VCaP (cell line): Measurements from ENCODE around the gene RRAS2.

Experiments used
- H3K27ac ChIP-seq: fragments of 450-650 bp; 2 replicates; pipeline ENCODE4 v1.5.1; 2017
- TF ChIP-seq, protein P1 (sequence below): fragments of 450-650 bp; conservative IDR thresholded peaks from 2 replicates; pipeline ENCODE4 v1.5.1; 2017; ENCODE audit warnings: mild to moderate bottlenecking, moderate library complexity

The RRAS2 gene

DNA sequence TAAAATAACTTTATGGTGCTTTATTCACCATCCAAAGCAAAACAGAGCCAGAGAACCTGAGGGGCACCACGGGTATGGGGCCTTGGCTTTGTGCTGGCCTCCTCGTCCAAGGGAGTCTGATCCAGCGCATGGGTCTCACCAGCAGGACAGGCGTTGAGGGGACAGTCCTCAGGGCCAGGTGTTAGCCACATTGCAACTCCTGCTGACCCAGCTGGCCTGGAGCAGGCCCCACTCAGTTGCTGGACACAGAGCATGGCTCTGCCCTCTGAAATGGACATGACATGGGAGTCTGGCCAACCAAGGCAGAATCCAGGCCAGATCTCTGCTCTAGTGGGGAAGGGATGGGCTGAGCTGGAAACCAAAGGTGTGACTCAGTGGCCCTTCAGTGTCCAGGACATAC is 116.2 kb downstream of the RRAS2 start:
- no peak overlapping the region for H3K27ac ChIP-seq
- TF ChIP-seq, protein P1, sequence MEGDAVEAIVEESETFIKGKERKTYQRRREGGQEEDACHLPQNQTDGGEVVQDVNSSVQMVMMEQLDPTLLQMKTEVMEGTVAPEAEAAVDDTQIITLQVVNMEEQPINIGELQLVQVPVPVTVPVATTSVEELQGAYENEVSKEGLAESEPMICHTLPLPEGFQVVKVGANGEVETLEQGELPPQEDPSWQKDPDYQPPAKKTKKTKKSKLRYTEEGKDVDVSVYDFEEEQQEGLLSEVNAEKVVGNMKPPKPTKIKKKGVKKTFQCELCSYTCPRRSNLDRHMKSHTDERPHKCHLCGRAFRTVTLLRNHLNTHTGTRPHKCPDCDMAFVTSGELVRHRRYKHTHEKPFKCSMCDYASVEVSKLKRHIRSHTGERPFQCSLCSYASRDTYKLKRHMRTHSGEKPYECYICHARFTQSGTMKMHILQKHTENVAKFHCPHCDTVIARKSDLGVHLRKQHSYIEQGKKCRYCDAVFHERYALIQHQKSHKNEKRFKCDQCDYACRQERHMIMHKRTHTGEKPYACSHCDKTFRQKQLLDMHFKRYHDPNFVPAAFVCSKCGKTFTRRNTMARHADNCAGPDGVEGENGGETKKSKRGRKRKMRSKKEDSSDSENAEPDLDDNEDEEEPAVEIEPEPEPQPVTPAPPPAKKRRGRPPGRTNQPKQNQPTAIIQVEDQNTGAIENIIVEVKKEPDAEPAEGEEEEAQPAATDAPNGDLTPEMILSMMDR = no peak

DNA sequence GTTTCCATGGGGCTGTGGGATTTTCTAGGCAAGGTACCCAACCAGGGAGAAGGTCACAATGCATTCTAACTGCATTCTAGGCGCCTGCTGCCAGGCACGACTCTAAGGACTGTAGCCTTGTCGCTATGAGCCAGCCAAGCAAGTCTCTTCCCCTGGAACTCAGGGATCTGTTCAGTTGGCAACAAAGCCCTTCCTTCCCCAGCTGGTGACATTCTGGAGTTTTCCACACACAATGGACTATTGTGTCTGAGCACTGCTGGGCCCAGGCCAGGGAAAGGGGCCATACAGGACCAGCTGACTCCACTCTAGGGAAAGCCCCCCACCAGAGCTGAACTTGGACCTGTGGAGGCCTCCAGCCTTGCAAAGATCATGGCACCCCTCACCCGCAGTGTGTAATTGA is 116.8 kb downstream of the RRAS2 start:
- TF ChIP-seq, protein P1 = no peak
- no peak overlapping the region for H3K27ac ChIP-seq

GRCh38 chr11:14240951-14241350 is 118.0 kb downstream of the RRAS2 start:
- TF ChIP-seq, protein P1 = no peak
- H3K27ac ChIP-seq = no peak overlapping the region

DNA sequence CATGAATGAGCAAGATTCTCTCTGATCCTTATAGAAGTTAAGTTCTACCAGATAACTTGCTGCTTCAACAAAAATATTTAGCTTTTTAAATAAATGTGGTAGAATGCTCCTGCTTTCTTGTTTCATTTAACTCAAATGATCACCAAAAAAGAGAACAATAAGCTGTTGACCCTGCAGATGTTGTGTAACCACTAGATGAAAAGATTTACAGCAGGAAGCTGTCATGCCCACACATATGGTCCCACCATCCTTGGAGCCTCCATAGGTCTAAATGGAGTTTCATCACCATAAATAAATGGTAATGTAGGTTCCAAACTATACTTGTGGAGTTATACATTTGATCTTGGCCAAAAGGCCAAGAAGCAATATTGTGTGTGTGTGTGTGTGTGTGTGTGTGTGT is 118.8 kb downstream of the RRAS2 start:
- no peak overlapping the region for H3K27ac ChIP-seq
- TF ChIP-seq, protein P1 = no peak

DNA sequence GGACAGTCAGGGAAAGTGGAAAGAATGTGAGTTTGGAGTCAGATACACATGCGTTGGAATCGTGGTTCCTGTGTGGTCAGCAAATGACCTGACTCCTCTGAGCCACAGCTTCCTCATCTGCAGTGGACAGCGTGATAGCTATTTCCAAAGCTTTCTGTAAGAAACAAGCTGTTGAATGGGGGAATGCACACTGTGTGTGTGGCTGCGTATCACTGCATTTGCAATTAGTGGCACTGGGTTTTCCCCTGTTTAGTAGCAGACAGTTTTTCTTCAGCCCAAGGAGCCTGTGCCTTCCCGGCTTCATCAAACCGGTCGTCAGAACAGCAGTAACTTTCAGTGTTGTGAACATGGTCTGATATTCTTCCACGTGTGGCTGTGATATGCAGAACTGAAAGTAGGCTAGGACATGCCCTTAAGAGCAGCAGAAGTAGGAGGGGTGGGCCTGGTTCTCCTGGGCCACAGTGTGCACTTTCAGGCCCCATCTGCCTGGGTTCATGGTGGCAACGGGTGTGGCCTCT is 121.5 kb downstream of the RRAS2 start:
- TF ChIP-seq, protein P1 = no peak
- no peak overlapping the region for H3K27ac ChIP-seq

GRCh38 chr11:14235701-14236100 is 123.3 kb downstream of the RRAS2 start:
- TF ChIP-seq, protein P1 = no peak
- no peak overlapping the region for H3K27ac ChIP-seq

DNA sequence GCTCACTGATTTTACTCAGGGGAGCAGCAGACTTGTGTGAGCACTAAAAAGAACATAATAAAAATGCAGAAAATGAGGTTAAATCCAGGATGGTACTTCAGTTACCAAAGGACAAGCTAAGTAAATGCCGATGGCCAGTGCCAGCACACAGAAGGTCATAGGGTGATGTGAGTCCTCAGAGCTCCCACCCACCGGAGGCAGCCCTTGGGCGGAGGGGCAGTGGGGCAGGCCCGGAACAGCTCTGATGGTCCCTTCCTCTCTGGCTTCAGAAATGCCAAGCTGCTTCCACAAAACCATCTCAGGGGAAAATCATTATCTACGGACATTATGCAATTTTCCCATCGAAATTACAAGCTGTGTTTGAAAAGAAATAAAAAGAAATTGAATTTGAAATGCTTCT is 124.5 kb downstream of the RRAS2 start:
- TF ChIP-seq, protein P1 = no peak
- H3K27ac ChIP-seq = no peak overlapping the region
